HG02943 (cell line): Measurements from ENCODE around the gene MYRIP.

Source experiments
- ATAC-seq: cut with Tn5 transposase; IDR thresholded peaks from one replicate; pipeline ENCODE4 v1.9.1; 2021; ENCODE audit warnings: mild to moderate bottlenecking, low read depth, moderate library complexity; ENCODE audit not compliant: unreplicated experiment

The MYRIP gene

GRCh38 chr3:40169983-40170382 lies 360.6 kb downstream of the MYRIP start:
- ATAC-seq: peak; percentile 50

DNA sequence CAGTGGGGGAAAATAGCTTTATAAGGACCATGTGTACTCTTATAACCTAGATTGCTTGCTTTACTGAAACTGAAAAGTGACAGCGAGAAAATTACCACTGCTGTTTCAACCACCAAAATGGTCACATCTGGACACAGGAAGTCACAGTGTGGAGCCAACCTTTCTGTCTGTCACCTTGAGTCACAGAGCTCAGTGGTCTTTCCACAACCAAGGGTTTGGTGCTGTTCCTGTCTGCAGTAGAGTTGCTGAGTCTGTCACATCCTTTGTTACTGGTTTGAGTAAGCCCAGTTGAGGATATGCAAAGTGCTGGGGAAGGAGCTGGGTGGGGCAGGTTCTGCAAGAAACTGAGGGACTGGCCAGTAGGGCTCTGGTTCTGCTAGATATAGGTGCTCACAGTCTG lies 361.0 kb downstream of the MYRIP start:
- peak; percentile 95 for ATAC-seq

DNA sequence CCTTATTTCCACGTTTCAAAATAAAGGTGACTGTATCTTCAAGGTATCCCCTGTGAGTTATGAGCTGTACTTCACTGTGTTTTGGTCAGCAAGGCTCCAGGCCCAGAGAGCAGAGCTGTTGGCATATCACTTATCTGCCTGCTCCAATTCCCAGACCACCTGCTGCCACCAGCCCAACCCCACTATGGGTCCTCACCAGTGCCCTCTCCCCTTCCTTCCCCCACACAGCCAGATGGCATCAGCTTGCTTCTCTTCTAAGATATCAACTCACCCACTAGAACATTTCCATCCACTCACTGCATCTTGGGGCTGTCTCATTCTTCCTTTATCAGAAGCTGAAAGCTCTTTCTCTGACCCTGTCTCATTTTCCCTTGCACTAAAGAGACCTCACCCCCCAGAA lies 363.2 kb downstream of the MYRIP start:
- ATAC-seq: no peak

DNA sequence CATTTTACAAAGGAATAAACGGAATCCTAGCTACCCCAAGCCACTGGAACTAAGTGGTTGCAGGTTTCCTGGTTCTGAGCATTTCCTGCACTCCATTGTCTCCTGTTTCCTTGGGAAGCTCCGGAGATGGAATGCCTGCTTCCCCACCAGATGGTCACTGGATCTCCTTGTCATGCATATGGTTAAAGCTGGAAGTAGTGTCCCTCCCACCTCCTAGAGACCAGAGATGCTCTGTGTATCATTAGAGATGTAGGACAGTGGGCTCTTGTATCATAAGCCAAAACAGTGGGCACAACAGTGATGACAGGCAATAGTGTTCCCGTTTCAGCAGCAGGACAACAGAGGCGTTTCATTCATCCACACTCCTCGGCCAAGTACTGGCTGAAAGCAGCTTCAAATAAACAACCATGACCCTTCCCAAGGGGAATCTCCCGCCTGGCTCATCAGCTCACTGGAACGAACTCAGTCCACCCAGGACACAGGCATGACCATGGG lies 363.9 kb downstream of the MYRIP start:
- ATAC-seq: no peak

DNA sequence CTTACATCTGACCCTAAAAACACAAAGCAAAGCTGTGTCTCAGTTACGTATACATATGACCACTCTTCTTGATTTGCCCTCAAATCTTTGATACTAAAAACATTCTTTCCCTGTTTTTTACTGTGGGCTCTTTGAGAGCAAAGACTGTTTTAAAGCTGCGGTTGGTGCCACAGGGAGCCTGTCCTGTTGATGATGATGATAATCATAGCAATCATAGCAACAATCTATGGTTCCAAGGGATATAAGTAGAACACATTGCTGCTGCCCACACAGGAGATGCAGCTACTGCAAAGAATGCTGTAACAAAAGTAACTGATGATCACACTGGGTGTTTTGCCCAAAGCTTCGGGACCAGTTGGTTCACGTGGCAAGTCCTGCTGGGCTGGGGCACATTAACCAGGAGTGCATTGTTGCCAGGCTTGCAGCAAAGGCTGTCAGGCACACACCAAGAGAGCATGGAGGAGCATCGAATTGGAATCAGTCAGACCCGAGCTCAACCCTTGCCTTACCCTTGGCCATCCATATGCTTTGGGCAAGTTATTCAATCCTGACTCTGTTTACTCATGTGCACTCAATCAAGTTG lies 368.7 kb downstream of the MYRIP start:
- ATAC-seq: no peak

- no peak for ATAC-seq
Measured at GRCh38 chr3:40179016-40179415, 369.6 kb downstream of the MYRIP start.

GRCh38 chr3:40181182-40181581 lies 371.8 kb downstream of the MYRIP start:
- no peak for ATAC-seq

GRCh38 chr3:40185029-40185695 lies 375.8 kb downstream of the MYRIP start:
- ATAC-seq: peak; percentile 56

DNA sequence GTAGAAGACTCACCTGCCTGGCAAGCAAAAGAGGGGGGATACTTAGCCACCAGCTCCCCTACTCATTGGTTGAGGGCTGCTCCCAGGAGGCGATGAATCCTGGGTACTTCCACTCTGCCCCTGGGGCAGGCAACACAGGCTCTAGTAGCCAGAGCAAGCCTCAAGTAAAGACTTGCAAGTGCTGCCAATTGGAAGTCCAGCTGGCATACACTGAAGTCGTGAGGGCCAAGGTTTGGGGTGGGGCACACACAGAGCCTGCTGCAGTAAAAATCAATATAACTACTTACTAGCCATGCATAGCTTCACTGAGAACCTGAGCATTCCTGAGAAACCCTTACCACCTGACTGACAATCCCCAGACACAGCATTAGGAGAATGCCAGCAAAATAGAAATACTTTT lies 377.1 kb downstream of the MYRIP start:
- ATAC-seq: no peak

DNA sequence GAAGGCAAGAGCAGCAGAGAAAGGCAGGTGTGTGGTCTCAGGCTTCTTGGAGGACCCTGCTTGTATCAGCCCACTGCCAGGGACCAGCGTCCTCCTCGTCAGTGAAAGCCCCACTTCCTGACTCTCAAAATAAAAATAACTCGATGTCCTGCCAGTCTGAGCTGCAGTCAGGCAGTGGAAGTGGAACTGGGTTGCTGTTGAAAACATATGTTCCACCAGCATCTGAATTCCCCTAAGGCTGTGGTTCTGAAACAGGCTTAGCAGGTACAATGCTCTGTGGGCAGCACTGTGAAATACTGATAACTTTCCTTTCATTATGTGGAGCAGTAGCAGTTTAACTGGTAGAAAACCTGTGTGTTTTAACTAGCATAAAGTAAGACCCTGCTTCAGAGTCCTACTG lies 378.5 kb downstream of the MYRIP start:
- ATAC-seq: peak; percentile 71

DNA sequence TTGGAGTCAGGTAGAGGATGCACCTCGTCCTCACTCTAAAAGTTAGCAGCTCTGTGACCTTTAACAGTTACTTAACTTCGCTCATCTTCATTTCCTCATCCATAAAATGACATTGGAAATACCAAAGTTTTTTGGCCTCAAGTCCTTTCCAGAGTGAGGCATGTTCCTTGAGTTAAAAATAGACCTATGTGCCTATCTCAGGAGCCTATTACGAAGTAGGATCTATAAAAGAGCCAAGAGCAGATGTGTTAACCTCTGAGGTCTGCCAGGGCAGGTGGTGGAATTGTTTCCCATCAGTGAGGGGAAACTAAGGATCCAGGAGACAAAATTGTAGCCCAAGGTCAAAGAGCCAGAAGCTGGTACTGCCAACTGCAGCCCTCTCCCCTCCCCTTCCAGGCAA lies 379.7 kb downstream of the MYRIP start:
- ATAC-seq: no peak

DNA sequence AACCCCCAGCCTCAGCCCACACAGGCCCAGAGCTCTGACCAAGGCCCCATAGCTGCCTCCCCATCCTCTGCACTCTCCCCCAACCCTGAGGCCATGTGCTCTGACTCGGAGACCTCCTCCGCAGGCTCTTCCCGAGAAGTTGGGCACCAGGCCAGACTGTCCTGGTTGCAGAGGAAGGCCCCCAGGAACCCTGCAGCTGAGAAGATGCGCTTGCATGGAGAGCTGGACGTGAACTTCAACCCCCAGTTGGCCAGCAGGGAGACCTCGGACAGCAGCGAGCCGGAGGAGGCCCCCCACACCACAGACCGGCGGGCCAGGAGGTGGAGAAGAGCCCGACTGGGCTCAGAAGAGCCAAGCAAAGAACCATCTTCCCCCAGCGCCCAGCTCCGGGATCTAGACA lies 380.6 kb downstream of the MYRIP start:
- ATAC-seq: no peak

DNA sequence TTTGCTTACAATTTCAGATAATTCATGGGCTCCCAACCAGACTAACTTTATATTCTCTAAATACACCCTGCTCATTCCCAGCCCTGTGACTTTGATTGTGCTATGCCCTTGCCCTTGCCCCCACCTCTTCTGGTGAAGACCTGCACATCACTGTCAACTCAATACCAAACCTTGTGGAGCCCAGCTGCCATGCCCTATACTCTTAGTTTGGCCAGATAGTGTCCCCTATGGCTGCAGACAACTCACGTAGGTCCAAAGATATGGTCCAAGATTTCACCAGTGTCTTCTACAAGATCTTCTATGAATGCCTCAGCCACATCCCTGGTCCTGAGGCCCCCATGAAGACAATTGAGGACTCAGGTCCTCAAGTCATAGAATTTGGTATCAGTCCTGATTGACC lies 381.8 kb downstream of the MYRIP start:
- no peak for ATAC-seq

DNA sequence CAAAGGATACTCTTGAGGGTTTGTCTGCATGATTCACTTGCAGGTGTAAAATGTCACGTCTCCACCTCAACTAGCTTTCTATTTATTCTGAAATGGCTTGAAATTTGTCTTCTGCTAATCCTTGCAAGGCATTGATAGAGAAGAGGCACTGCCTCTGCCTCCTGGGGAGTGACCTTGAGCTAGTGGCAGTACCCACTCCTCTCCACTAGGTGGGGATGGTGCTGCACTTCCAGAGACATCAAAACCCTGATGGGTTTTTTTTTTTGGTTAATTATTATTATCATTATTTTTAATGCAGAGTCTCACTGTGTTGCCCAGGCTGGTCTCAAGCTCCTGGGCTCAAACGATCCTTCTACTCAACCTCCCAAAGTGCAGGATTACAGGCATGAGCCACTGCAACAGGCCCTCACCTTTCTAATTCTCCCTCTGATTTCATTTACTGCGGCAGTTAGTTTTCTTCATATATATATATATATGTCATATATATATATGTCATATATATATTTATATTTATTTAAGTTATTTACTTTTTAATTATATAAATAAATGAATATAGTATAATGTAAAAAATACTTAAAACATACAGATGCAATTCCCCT lies 382.5 kb downstream of the MYRIP start:
- peak; percentile 67 for ATAC-seq

DNA sequence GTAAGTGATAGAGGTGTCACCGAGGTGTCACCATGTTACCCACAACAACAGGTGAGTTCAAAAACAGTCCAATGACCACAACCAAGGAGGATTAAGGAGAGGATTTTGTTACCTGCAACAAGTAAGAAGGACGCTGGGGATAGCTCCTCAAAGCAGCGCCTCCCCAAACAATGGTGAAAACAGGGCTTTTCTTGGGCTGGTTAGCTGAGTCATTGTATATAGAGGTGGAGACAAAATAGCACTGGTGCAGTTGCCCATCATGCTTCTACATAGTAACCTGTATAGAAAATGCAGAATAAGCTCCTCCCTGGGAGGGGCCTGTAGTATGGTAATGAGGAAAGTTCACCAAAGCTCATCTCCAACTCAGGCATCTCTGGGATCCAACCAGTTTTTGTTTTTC lies 383.2 kb downstream of the MYRIP start:
- no peak for ATAC-seq

DNA sequence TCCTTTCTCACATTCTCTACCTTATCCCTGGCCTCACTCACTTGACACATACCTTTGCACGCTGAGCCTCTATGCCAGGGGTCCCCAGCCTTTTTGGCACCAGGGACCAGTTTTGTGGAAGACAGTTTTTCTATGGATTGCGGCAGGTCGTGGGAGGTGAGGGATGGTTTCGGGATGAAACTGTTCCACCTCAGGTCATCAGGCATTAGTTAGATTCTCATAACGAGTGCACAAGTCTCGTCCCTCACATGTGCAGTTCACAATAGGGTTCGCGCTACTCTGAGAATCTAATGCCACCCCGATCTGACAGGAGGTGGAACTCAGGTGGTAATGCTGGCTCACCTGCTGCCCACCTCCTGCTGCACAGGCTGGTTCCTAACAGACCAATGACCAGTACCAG lies 387.6 kb downstream of the MYRIP start:
- ATAC-seq: no peak

GRCh38 chr3:40200692-40201316 lies 391.4 kb downstream of the MYRIP start:
- ATAC-seq: no peak

GRCh38 chr3:40201770-40202169 lies 392.4 kb downstream of the MYRIP start:
- ATAC-seq: no peak

DNA sequence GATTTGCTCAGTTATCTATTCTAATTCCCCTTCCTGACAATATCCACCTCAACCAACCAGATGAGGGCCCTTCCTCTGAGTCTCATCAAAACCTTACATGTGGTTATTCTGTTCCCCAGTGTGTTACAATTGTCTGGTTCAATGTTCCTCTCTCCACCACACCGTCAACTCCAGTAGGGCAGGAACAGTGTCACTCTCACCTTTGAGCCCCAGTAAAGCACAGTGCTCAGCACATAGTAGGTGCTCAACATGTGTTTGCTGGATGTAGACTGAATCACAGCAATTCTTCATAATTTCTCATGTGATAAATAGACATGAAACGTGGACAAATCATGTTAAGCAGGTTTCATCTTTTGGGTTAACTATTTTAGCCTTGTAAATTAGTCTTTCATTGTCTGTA lies 397.1 kb downstream of the MYRIP start:
- no peak for ATAC-seq

DNA sequence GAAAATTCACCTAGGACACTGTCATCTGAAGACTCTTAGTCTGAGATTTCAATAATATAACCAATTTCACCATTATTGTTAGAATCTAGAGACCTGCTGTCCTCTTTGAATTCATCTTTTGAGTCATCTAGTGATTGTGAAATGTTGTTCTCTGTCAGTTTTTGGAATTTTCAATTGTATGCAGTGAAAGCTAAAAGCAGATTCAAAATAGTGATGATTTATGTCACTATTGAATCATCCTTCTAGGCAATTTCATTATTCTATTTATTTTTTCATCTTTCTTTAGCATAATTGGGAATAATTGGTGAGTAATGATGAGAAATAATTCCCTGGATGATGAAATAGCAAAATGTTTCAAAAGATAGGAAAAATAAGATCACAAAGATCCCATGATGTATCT lies 398.4 kb downstream of the MYRIP start:
- ATAC-seq: no peak

- ATAC-seq: no peak
Measured at GRCh38 chr3:40208251-40208650, 398.8 kb downstream of the MYRIP start.

GRCh38 chr3:40211579-40211978 lies 402.2 kb downstream of the MYRIP start:
- ATAC-seq: no peak
